Gastrocnemius medialis (tissue), 4 donors: ENCODE measurements around the gene NAAA. TPM values are rescaled to one million over a fixed set of nuclear protein-coding genes. Genes with fewer than 3 reads are reported as not detected.
A peak's percentile ranks its signal among the peaks of the same experiment; 100 is the strongest.

ENCODE experiments used
- ATAC-seq, 2 donors: fragments of 150-250 bp; one replicate each; pipeline ENCODE4 v1.9.1; 2016
- DNase-seq, 2 donors: peaks; one replicate each; pipeline ENCODE4 v3.0.0-alpha.2; 2019
- H3K27ac ChIP-seq, 4 donors: fragments of 200-600 bp; sonication (generic); 1 replicate in 1 of 4; 2 replicates in 3 of 4; pipeline ENCODE4 v1.5.1; 2016 to 2018; ENCODE audit warnings: mild to moderate bottlenecking in 2 of 4, moderate library complexity in 1 of 4
- H3K27me3 ChIP-seq, 3 donors: fragments of 200-600 bp; sonication (generic) in 2 of 3; 1 replicate in 1 of 3; 2 replicates in 2 of 3; pipeline versions ENCODE4 v1.5.1 to v1.6.0; 2016 to 2019; ENCODE audit warnings: mild to moderate bottlenecking in 1 of 3, moderate library complexity in 1 of 3
- H3K36me3 ChIP-seq, 2 donors: fragments of 200-600 bp; sonication (generic) in 1 of 2; one replicate each; pipeline ENCODE4 v1.5.1; 2017 to 2018
- H3K4me1 ChIP-seq, 2 donors: fragments of 200-600 bp; sonication (generic) in 1 of 2; one replicate each; pipeline ENCODE4 v1.5.1; 2016 to 2017; ENCODE audit warnings: mild to moderate bottlenecking in 2 of 2
- H3K4me3 ChIP-seq, 4 donors: fragments of 200-600 bp; sonication (generic) in 3 of 4; 1 replicate in 1 of 4; 2 replicates in 3 of 4; pipeline ENCODE4 v1.5.1; 2016 to 2019; ENCODE audit warnings: mild to moderate bottlenecking in 2 of 4
- H3K9me3 ChIP-seq, 3 donors: fragments of 200-600 bp; sonication (generic) in 2 of 3; 1 replicate in 1 of 3; 2 replicates in 2 of 3; pipeline ENCODE4 v1.5.1; 2016 to 2019
- CTCF ChIP-seq, 5 experiments: fragments of 450-650 bp in 3 of 5; fragments of 200-600 bp in 2 of 5; sonication (generic) in 2 of 5; IDR thresholded peaks in 4 of 5; conservative IDR thresholded peaks in 1 of 5; 1 replicate in 4 of 5; 2 replicates in 1 of 5; pipeline ENCODE4 v1.5.1; 2016 to 2019; ENCODE audit warnings: antibody characterized with exemption in 5 of 5, mild to moderate bottlenecking in 3 of 5, moderate library complexity in 3 of 5
- POLR2A ChIP-seq, 2 donors: fragments of 450-650 bp; IDR thresholded peaks; one replicate each; pipeline ENCODE4 v1.6.1; 2017; ENCODE audit warnings: antibody characterized with exemption in 2 of 2, mild to moderate bottlenecking in 2 of 2, moderate library complexity in 2 of 2
- in situ Hi-C, 4 donors: fragments of 200-750 bp; cut with MboI; loops; one replicate each; pipeline versions ENCODE4 v1.15.0 to v1.8.0; 2017; ENCODE audit warnings: low sequenced_read_pairs in 4 of 4
- intact Hi-C: fragments of 100-400 bp; cut with DNase I; formaldehyde crosslinking; loops from one replicate; pipeline ENCODE4 v1.15.1; 2023; ENCODE audit warnings: low total_unique reads
- total RNA-seq, 4 donors: library from RNA; depleted of rRNA; stranded (reverse); fragments of >200 nt; gene quantifications; one replicate each; pipeline versions ENCODE4 v1.1.0 to v1.2.3, GENCODE V29; 2016

Gene NAAA
- total RNA-seq, 4 donors from 2014 or later = 18.5 to 69.8 (median 42.3) TPM

GRCh38 chr4:75895744-75896314, 45.0 kb downstream of the NAAA start:
- H3K27me3 ChIP-seq = no peaks in the 10 kb centered on the region
- intact Hi-C loops = no loop called here
- TF ChIP-seq POLR2A (IDR thresholded peaks at IDR 0.05) (no peak), CTCF (IDR thresholded peaks at IDR 0.05 in 4 of 5, conservative IDR thresholded peaks at IDR 0.05 in 1 of 5) (peak; percentile 15 to 57 (median 32))
- no peak for DNase-seq
- no peaks in the 10 kb centered on the region for H3K9me3 ChIP-seq
- H3K4me3 ChIP-seq = no peak overlapping the region
- peak in 1 of 2 donors; percentile 49 for ATAC-seq
- H3K4me1 ChIP-seq = no peaks in the 10 kb centered on the region
- H3K36me3 ChIP-seq = no peaks in the 10 kb centered on the region
- H3K27ac ChIP-seq = no peak overlapping the region
- in situ Hi-C loops = no loop called here

GRCh38 chr4:75892508-75892907, 48.3 kb downstream of the NAAA start:
- Histone ChIP-seq H3K4me1 (no peaks in the 10 kb centered on the region), H3K4me3 (no peak overlapping the region), H3K27me3 (no peaks in the 10 kb centered on the region), H3K27ac (no peak overlapping the region), H3K36me3 (no peaks in the 10 kb centered on the region), H3K9me3 (no peaks in the 10 kb centered on the region)
- no peak for TF ChIP-seq CTCF (IDR thresholded peaks at IDR 0.05 in 4 of 5, conservative IDR thresholded peaks at IDR 0.05 in 1 of 5)
- TF ChIP-seq POLR2A (IDR thresholded peaks at IDR 0.05) = no peak
- DNase-seq = no peak
- no peak for ATAC-seq
- intact Hi-C loops (no loop called here), in situ Hi-C loops (no loop called here)

- in situ Hi-C loops = no loop called here
- no peak for DNase-seq
- Histone ChIP-seq H3K36me3 (no peaks in the 10 kb centered on the region), H3K4me3 (no peak overlapping the region), H3K27ac (no peak overlapping the region), H3K4me1 (no peaks in the 10 kb centered on the region), H3K9me3 (no peaks in the 10 kb centered on the region), H3K27me3 (no peaks in the 10 kb centered on the region)
- intact Hi-C loops = no loop called here
- ATAC-seq = no peak
- TF ChIP-seq POLR2A (IDR thresholded peaks at IDR 0.05) = no peak
- no peak for TF ChIP-seq CTCF (IDR thresholded peaks at IDR 0.05 in 4 of 5, conservative IDR thresholded peaks at IDR 0.05 in 1 of 5)
Measured at GRCh38 chr4:75891611-75892010, 49.2 kb downstream of the NAAA start.

GRCh38 chr4:75889537-75890199, 51.1 kb downstream of the NAAA start:
- Histone ChIP-seq H3K4me3 (no peak overlapping the region), H3K27me3 (no peaks in the 10 kb centered on the region), H3K27ac (no peak overlapping the region), H3K4me1 (no peaks in the 10 kb centered on the region), H3K36me3 (no peaks in the 10 kb centered on the region), H3K9me3 (no peaks in the 10 kb centered on the region)
- in situ Hi-C loops (no loop called here), intact Hi-C loops (no loop called here)
- no peak for ATAC-seq
- no peak for DNase-seq
- TF ChIP-seq POLR2A (IDR thresholded peaks at IDR 0.05) = no peak
- TF ChIP-seq CTCF (IDR thresholded peaks at IDR 0.05 in 4 of 5, conservative IDR thresholded peaks at IDR 0.05 in 1 of 5) = no peak
